NCI-H345 (cell line): Measurements from ENCODE around the gene ACTG1.

Source experiments
- DNase-seq: peaks from one replicate; lab custom pipeline; 2025; lab: John Stamatoyannopoulos, UW

ACTG1 gene

GRCh38 chr17:81517339-81518112 is 4.9 kb upstream of the ACTG1 start:
- no peak for DNase-seq

- DNase-seq: no peak
Measured at GRCh38 chr17:81517009-81517338, 4.4 kb upstream of the ACTG1 start.

- DNase-seq: no peak
Measured at GRCh38 chr17:81516439-81516838, 3.8 kb upstream of the ACTG1 start.

GRCh38 chr17:81515530-81516041 is 3.0 kb upstream of the ACTG1 start:
- no peak for DNase-seq

- DNase-seq: peak; percentile 91
Measured at GRCh38 chr17:81514739-81515529, 2.3 kb upstream of the ACTG1 start.

- DNase-seq: no peak
Measured at GRCh38 chr17:81514489-81514738, 1.8 kb upstream of the ACTG1 start.

GRCh38 chr17:81513753-81514488 is 1.3 kb upstream of the ACTG1 start:
- peak; percentile 77 for DNase-seq

GRCh38 chr17:81513372-81513752 is 763 bp upstream of the ACTG1 start:
- peak; percentile 83 for DNase-seq

GRCh38 chr17:81511804-81512561 is 616 bp downstream of the ACTG1 start:
- no peak for DNase-seq

GRCh38 chr17:81511554-81511803 is 1.1 kb downstream of the ACTG1 start:
- no peak for DNase-seq

- DNase-seq: no peak
Measured at GRCh38 chr17:81510785-81511553, 1.6 kb downstream of the ACTG1 start.

GRCh38 chr17:81509972-81510784 is 2.4 kb downstream of the ACTG1 start:
- no peak for DNase-seq

GRCh38 chr17:81509207-81509971 is 3.2 kb downstream of the ACTG1 start:
- peak; percentile 49 for DNase-seq

- DNase-seq: no peak
Measured at GRCh38 chr17:81508639-81509206, 3.9 kb downstream of the ACTG1 start.

GRCh38 chr17:81503619-81504018 is 9.0 kb downstream of the ACTG1 start:
- no peak for DNase-seq

- DNase-seq: no peak
Measured at GRCh38 chr17:81502471-81503017, 10.1 kb downstream of the ACTG1 start.

- no peak for DNase-seq
Measured at GRCh38 chr17:81500047-81500446, 12.6 kb downstream of the ACTG1 start.

GRCh38 chr17:81499601-81499970 is 13.0 kb downstream of the ACTG1 start:
- DNase-seq: no peak

- no peak for DNase-seq
Measured at GRCh38 chr17:81498953-81499600, 13.5 kb downstream of the ACTG1 start.
